Measurements from ENCODE around the gene GTF2F2.

DNA sequence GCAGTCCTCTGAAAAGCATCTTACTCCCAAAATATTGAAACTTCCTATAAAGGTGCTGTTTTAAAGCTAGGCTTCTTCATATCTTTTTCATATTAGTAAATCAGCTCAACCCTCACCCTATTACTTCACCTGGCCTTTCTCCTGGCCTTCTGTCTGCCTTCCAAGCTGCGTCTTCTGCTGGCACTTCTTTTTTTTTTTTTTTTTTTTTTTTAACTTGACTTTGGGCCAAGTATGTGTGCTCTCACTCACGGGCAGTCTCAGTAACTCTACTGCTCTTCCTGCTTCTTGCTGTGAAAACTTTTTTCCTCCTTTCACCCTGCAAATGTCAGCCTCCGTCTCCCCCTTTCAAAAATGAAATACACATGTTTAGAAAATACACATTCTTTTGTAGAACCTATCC lies 121.8 kb downstream of the GTF2F2 start:
- TF ChIP-seq CTCF (conservative IDR thresholded peaks at IDR 0.05) = no peak
- no peak for TF ChIP-seq ZFX (IDR thresholded peaks at IDR 0.05)

Measured in C4-2B (cell line).